Islet of Langerhans (tissue), 1 donor: Measurements from ENCODE around the gene LDLRAD4.

Experiments
- FAIRE-seq: peaks from one replicate; lab custom pipeline; 2011; peaks lifted over from hg19 to GRCh38; lab: Jason Lieb, UNC

Gene LDLRAD4

DNA sequence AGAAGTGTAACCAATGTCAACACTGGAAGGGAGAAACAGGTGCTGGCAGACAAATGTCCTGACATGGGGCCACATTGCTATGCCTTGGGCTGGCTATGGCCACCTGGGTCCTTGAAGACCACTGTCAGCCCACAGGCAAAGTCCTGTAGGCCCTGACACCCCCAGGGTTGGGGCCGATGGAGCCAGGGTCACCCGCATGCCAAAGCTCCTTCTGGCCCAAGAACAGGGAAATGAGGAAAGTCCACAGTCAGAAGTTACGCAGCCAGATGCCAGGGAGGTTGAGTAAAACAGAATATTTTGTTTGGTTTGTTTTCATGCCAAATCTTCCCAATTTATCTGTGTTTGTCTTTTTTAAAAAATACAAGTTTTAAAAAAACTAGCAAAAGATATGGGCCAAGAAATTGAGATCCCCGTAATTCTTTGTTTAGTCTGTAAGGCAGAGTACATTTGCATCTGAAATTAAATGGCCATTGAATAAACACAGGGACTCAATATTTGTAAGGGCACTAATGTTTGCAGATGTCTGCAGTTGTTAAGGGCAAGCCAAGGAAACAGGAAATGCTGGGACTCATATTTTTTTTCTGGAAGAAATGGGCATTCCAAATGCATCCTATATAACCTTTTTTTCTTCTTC lies 321.4 kb downstream of the LDLRAD4 start:
- FAIRE-seq: no peak

DNA sequence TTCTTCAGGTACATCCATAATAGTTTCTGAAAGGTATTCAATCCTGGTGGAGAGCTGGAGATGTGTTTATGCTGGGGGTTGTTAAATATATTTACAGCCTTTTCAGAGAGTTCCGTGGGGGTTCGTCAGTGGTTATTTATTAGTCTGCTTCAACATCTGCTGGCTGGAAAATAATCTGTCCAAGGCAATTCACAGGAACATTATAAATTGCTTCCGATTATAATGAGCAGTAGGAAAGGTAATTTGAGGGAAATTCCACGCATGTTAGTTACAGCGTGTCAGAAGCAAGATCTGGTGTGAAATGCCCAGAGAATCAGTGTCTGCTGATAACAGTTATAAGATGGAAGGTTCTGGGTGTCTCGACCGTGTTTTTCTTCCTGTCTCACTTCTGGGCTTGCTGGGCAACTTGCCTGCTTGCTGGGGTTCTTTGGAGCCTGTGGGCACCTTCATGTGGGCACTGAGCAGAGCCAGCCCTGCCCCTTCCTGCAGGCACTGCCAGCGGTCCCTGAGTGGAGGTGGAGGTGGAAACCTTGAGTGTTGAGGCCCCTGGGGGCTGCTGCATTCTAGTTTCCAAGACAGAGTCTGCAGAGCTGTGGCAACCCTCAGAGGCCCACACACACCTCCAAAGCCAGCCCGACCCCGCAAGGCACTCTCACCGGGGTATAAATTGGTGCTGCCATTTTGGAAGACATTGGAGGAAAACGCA lies 322.1 kb downstream of the LDLRAD4 start:
- no peak for FAIRE-seq

DNA sequence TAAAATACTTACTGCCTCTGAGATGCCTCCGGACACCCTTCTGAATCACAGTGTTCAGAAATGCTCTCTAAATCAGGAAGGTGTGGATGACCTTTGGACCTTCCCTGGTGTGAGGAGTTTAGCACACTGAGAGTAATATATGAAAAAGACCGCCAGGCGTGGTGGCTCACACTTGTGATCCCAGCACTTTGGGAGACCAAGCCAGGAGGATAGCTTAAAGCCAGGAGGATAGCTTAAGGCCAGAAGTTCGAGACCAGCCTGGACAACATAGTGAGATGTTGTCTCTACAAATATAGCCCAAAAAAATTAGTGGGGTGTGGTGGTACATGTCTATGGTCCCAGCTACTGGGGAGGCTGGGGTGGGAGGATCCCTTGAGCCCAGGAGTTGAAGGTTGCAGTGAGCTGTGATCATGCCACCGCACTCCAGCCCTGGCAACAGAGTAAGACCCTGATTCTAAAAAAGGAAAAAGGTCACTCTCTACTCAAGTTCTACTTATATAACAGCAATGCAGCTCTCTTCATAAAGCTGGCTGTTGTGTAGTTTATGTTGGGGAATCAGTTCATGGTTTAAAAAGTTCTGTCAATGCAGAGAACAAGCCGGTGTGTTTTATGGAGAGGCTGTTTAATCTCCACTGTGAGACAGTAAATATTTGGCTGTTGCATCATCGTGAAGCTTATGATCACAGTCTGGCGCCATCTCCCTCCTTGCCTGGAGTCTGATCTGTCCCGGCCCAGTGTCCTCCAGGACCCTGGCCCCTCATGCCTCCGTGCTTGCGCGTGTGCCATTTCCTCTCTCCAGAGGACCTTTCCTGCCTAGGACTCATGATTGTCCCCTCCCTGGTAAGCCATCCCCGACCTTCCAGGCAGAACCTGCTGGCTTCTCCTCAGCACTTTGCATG lies 323.3 kb downstream of the LDLRAD4 start:
- no peak for FAIRE-seq

GRCh38 chr18:13542520-13542847 lies 323.9 kb downstream of the LDLRAD4 start:
- no peak for FAIRE-seq

DNA sequence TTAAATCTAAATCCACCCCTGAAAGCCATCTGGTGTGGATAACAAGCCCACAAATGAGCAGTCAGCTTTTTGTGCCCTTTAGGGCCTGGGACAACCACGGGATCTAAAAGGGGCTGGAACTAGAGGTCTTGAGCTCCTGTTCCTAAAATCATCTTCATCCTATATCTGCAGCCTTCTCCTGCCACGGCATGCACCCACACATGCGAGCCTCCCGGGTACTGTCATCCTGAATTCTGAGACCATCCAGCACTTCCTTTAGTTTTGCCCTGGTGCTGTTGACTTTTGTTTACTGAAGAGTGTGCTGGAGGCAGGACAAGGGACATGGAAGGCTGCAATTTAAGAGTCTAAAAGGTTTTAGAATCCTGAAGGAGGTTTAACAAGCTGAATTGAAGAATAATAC lies 324.6 kb downstream of the LDLRAD4 start:
- FAIRE-seq: no peak

- FAIRE-seq: no peak
These were observed 325.5 kb downstream of the LDLRAD4 start for GRCh38 chr18:13543811-13544732.

- no peak for FAIRE-seq
These were observed 326.4 kb downstream of the LDLRAD4 start for GRCh38 chr18:13544953-13545352.

GRCh38 chr18:13545514-13545913 lies 327.0 kb downstream of the LDLRAD4 start:
- no peak for FAIRE-seq

GRCh38 chr18:13545955-13546354 lies 327.4 kb downstream of the LDLRAD4 start:
- no peak for FAIRE-seq

DNA sequence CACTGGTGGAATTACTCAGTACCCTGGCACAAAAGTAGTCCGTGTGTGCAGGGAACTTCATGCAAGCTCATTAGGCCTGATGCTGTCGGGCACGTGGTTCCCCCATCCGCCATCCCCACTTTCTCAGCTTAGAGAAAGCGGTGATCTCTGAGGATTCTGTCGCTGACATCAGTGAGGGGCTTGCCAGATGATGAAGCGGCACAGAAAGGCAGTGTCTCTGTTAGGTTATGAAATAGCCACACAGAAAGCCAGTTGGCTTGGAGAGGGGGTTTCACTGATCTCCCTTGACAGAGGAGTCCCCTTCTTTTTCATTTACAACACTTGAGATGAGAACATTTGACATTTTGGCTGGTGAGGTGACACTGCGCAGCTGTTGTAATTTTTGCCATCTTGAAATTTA lies 328.1 kb downstream of the LDLRAD4 start:
- no peak for FAIRE-seq

DNA sequence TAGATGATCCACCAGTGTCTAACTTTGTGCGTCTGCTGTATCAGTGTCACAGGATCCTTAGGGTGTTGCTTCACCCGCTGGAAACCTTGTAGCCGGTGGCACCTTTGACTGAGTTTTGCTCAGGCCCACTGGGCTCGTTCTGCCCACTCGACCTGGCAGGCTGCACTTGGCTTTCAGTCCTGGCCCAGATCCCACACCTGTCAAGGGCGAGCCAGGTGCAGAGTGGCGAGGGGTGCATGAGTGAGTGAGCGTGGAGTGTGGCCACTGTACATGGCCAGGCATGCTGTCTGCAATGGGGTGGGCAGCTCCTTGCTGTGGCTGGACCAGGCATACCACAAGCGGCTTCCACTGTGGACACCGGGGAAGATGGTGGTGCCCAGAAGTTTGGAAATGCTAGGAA lies 328.8 kb downstream of the LDLRAD4 start:
- no peak for FAIRE-seq

DNA sequence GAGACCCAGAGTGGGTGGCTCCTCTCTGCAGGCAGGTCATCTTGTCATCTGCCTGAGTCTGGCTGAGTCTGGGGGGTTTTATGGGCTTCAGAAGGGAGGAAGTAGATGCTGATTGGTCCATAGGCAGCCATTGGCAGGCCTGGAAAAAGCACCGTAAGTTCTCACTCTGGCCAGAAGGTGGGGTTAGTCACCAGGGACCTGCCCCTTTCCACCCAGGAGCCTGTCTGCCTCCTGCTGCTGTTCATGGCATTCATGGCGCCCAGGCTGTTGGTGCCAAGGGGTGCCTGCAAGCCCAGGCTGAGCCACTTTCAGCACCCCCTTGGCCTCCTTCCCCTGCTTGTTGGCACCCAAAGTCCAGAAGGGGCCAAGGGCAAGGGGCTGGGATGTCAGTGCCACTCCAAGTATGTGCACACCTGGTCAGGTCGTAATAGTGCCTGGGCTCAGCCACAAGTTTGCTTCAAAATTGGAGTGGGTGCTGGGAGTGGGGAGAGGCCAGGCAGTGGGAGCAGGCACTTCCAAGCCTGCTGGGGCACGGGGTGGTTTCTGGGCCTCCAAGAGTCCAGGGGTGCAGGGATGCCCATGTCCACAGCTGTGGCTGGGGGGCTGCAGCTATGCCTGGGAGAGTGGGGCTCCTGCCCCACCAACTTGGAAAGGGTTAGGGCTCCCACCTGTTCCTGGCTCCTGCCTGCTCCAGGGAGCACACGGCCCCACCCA lies 329.7 kb downstream of the LDLRAD4 start:
- FAIRE-seq: no peak

GRCh38 chr18:13548966-13549879 lies 330.7 kb downstream of the LDLRAD4 start:
- no peak for FAIRE-seq

DNA sequence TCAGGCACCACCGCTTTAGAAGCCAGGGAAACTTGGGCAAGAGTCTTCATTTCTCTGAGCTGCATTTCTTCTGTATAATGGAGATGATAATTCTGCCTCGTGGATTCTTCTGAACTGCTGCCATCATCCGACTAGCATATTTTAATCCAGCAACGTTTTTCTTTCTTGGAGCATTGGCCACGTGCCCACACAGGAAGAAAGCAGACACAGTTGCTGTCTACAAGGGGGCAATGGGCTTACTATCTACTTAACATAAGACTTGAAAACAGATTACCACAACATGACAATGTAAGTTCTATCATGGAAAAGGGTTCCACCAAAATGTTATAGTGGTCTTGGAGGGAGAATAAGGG lies 331.3 kb downstream of the LDLRAD4 start:
- FAIRE-seq: no peak

GRCh38 chr18:13550418-13551304 lies 332.1 kb downstream of the LDLRAD4 start:
- no peak for FAIRE-seq

- FAIRE-seq: no peak
These were observed 332.7 kb downstream of the LDLRAD4 start for GRCh38 chr18:13551305-13551603.

- no peak for FAIRE-seq
These were observed 333.5 kb downstream of the LDLRAD4 start for GRCh38 chr18:13551841-13552733.

- no peak for FAIRE-seq
These were observed 334.9 kb downstream of the LDLRAD4 start for GRCh38 chr18:13553449-13553848.

DNA sequence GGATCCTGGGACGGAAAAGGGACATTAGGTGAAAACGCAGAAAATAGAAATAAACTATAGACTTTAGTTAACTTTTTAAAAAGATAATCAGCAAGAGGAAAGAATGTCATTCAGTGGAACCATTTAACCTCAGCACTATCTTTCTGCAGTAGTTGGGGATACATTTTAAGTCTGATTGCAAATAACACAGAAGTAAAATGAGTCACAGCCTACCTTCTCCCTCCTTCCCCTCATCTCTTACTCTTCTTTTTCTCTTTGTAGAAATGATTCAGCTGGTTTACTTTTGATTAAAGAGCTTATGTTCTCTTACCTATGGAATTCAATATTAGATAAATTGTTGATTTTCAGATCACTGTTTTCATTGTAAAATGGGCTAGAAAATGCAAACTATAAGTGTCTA lies 336.6 kb downstream of the LDLRAD4 start:
- FAIRE-seq: no peak
